Naive B cell (primary cell): ENCODE data around the gene SMIM12. TPM values are rescaled to one million over a fixed set of nuclear protein-coding genes. Genes with fewer than 3 reads are reported as not detected.
A peak's percentile ranks its signal among the peaks of the same experiment; 100 is the strongest.

ENCODE experiments used
- ATAC-seq, 2 donors: fragments of 150-1000 bp; cut with Tn5 transposase; 2 replicates each; pipeline ENCODE4 v1.10.0; 2021; ENCODE audit warnings: low read depth in 2 of 2, mild to moderate bottlenecking in 2 of 2, moderate library complexity in 2 of 2
- DNase-seq: peaks from one replicate; pipeline ENCODE4 v3.0.0; 2022
- H3K27ac Mint-ChIP-seq, 6 donors: one replicate each; pipeline ENCODE4 v1.8.0; 2020 to 2022; ENCODE audit warnings: mild to moderate bottlenecking in 6 of 6, mixed read lengths in 6 of 6, moderate library complexity in 5 of 6, inconsistent platforms in 2 of 6
- H3K27me3 Mint-ChIP-seq, 3 donors: one replicate each; pipeline ENCODE4 v1.8.0; 2021 to 2022; ENCODE audit warnings: mixed read lengths in 3 of 3, mild to moderate bottlenecking in 1 of 3
- H3K36me3 Mint-ChIP-seq, 2 donors: one replicate each; pipeline ENCODE4 v1.8.0; 2020 to 2022; ENCODE audit warnings: mixed read lengths in 2 of 2, inconsistent platforms in 1 of 2, mild to moderate bottlenecking in 1 of 2
- H3K4me1 Mint-ChIP-seq, 3 donors: one replicate each; pipeline ENCODE4 v1.8.0; 2020 to 2022; ENCODE audit warnings: mixed read lengths in 3 of 3, inconsistent platforms in 1 of 3, mild to moderate bottlenecking in 1 of 3, moderate library complexity in 1 of 3
- H3K4me3 Mint-ChIP-seq, 8 donors: one replicate each; pipeline ENCODE4 v1.8.0; 2020 to 2022; ENCODE audit warnings: mild to moderate bottlenecking in 8 of 8, mixed read lengths in 8 of 8, moderate library complexity in 8 of 8, inconsistent platforms in 2 of 8
- H3K9me3 Mint-ChIP-seq, 7 donors: one replicate each; pipeline ENCODE4 v1.8.0; 2020 to 2022; ENCODE audit warnings: mixed read lengths in 7 of 7, mild to moderate bottlenecking in 5 of 7, inconsistent platforms in 2 of 7, moderate library complexity in 1 of 7
- polyA plus RNA-seq, 6 donors: library from polyadenylated mRNA; unstranded; fragments of 300-500 nt; fragmentation: Illumina TruSeq; gene quantifications; one replicate each; pipeline ENCODE4 v1.2.3, GENCODE V29; 2021; ENCODE audit warnings: low read depth in 6 of 6

SMIM12 gene
- polyA plus RNA-seq, 6 donors from 2014 or later = 66.8 to 124 (median 73.1) TPM

DNA sequence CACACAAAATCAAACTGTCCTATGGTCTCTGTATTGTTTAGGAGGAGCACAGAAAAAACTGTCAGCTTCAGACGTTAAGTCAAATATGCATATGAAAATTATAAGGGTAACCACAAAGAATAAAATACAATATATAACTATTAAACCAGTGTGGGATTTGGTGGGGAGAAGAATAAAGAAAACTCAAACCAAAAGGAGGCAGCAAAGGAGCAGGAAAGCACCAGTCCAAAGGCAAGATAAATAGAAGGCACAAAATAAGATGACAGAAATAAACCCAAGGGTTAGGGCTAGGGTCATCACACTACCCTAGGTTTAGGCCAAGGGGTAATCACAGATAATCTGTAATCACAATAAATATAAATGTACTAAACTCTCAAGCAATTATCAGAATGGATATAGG lies 37.1 kb upstream of the SMIM12 start:
- Mint-ChIP-seq H3K4me3 (no peak overlapping the region), H3K4me1 (peaks cover 9 to 10% (median 9%) of the 10 kb centered on the region in 3 donors), H3K27ac (peak overlapping the region in 1 of 6 donors; percentile 22), H3K9me3 (peaks cover 4 to 19% (median 13%) of the 10 kb centered on the region in 7 donors), H3K36me3 (peaks cover 10 to 20% of the 10 kb centered on the region in 2 donors), H3K27me3 (no peaks in the 10 kb centered on the region)
- no peak for DNase-seq
- no peak for ATAC-seq

DNA sequence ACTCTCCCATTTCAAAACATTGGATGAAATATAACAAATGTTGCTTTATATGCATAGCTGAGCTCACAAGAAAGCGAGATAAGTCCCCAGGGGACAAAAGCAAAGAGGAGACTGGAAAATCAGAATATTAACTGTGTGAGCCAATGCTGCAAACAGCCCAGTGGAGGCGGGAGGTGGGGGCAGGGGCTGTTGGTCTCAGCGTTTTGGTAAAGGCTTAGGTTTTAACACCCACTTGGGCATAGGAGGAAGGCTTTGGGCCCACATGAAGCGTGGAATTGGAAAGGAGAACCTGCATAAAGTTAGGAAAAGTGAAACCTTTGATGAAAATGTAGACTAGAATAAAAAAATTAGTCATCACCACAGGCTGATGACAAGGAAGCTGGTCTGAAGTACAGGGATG lies 30.2 kb upstream of the SMIM12 start:
- Mint-ChIP-seq H3K4me3 (no peak overlapping the region), H3K4me1 (peaks cover 6 to 16% (median 13%) of the 10 kb centered on the region in 3 donors), H3K27me3 (peaks cover 17 to 34% (median 25%) of the 10 kb centered on the region in 3 donors)

DNA sequence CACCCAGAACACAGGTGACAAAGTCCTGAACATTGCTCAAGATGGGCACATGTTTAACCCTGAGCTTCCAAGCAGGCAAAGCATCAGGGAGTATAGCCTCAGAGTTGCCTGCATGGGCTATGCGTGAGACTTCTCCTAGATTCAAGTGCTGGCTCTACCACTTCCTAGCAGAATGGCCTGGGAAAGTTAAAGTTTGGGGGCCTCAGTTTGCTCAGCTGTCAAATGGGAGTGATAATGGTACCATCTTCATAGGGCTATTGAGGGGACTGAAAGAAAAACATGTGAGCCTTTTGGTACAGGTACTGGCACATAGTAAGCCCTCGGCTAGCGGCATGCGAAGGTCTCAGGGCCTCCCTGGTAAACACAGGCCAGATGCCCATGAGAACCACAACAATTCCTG lies 28.0 kb upstream of the SMIM12 start:
- H3K4me3 Mint-ChIP-seq = no peak overlapping the region
- no peak for DNase-seq
- no peak for ATAC-seq

More for the DNA sequence above, 30.2 kb upstream of the SMIM12 start:
- DNase-seq = no peak
- Mint-ChIP-seq H3K9me3 (peaks cover 4 to 22% (median 16%) of the 10 kb centered on the region in 7 donors), H3K27ac (no peak overlapping the region), H3K36me3 (peaks cover 27 to 28% of the 10 kb centered on the region in 2 donors)
- no peak for ATAC-seq

GRCh38 chr1:34885405-34886247 lies 26.1 kb upstream of the SMIM12 start:
- Mint-ChIP-seq H3K4me3 (peak overlapping the region; percentile 41 to 81 (median 78)), H3K9me3 (peaks cover 0 to 5% (median 0%) of the 10 kb centered on the region in 7 donors), H3K27ac (peak overlapping the region in 1 of 6 donors; percentile 69), H3K4me1 (peaks cover 6 to 18% (median 16%) of the 10 kb centered on the region in 3 donors), H3K27me3 (peaks cover 17 to 37% (median 34%) of the 10 kb centered on the region in 3 donors), H3K36me3 (peaks cover 5 to 23% of the 10 kb centered on the region in 2 donors)
- DNase-seq = no peak
- peak; percentile 71 to 77 for ATAC-seq

More for the DNA sequence above, 28.0 kb upstream of the SMIM12 start:
- Mint-ChIP-seq H3K36me3 (peaks cover 17 to 34% of the 10 kb centered on the region in 2 donors), H3K27ac (no peak overlapping the region), H3K4me1 (peaks cover 6 to 18% (median 16%) of the 10 kb centered on the region in 3 donors), H3K27me3 (peaks cover 17 to 36% (median 34%) of the 10 kb centered on the region in 3 donors), H3K9me3 (peaks cover 4 to 15% (median 11%) of the 10 kb centered on the region in 7 donors)

- peak in 1 of 2 donors; percentile 13 for ATAC-seq
- no peak overlapping the region for H3K27ac Mint-ChIP-seq
- H3K27me3 Mint-ChIP-seq = peaks cover 17 to 37% (median 34%) of the 10 kb centered on the region in 3 donors
- peaks cover 6 to 18% (median 16%) of the 10 kb centered on the region in 3 donors for H3K4me1 Mint-ChIP-seq
- H3K4me3 Mint-ChIP-seq = peak overlapping the region; percentile 41 to 81 (median 74)
- DNase-seq = no peak
- peaks cover 5 to 23% of the 10 kb centered on the region in 2 donors for H3K36me3 Mint-ChIP-seq
- peaks cover 0 to 5% (median 0%) of the 10 kb centered on the region in 7 donors for H3K9me3 Mint-ChIP-seq
Observed at GRCh38 chr1:34884961-34885360, 25.4 kb upstream of the SMIM12 start.

GRCh38 chr1:34884536-34884935 lies 25.0 kb upstream of the SMIM12 start:
- no peak for DNase-seq
- peaks cover 17 to 37% (median 30%) of the 10 kb centered on the region in 3 donors for H3K27me3 Mint-ChIP-seq
- H3K36me3 Mint-ChIP-seq = peaks cover 2 to 19% of the 10 kb centered on the region in 2 donors
- H3K9me3 Mint-ChIP-seq = peaks cover 0 to 5% (median 0%) of the 10 kb centered on the region in 7 donors
- no peak for ATAC-seq
- H3K27ac Mint-ChIP-seq = no peak overlapping the region
- H3K4me1 Mint-ChIP-seq = peaks cover 6 to 18% (median 16%) of the 10 kb centered on the region in 3 donors
- H3K4me3 Mint-ChIP-seq = peak overlapping the region in 7 of 8 donors; percentile 41 to 81 (median 75)

DNA sequence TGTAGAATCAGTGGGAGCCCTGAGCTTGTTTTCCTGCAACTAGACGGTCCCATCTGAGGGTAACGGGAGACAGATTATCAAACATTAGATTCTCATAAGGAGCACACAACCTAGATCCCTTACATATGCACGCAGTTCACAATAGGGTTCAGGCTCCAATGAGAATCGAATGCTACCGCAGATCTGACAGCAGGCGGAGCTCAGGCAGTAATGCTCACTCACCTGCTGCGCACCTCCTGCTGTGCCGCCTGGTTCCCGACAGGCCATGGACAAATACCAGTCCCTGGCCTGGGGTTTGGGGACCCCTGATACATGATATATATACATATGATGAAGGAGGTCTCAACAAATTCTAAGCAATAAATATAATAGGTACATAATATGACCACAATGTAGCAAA lies 19.7 kb upstream of the SMIM12 start:
- Mint-ChIP-seq H3K27me3 (peaks cover 0 to 30% (median 3%) of the 10 kb centered on the region in 3 donors), H3K27ac (no peak overlapping the region), H3K4me3 (no peak overlapping the region), H3K4me1 (no peaks in the 10 kb centered on the region), H3K9me3 (peaks cover 0 to 5% (median 0%) of the 10 kb centered on the region in 7 donors), H3K36me3 (peaks cover 15 to 27% of the 10 kb centered on the region in 2 donors)
- no peak for ATAC-seq
- DNase-seq = no peak

DNA sequence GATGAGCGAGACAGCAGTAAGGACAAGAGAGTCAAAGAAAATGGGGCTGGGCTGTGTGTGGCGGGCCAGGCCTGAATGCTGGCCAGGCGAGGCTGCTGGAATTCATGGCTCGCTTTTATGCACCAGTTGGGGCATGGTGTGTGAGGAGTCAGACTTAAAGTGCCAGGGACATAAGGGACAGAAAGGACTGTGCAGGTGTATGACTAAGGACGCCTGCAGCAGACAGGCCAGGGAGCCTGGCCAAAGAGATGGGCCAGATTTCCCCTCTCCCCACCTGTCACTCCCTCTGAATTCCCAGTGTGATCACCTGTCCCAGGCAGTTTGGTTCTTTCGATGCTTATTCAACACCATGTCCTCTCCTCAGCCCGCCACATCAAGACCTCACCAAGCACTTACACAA lies 16.9 kb upstream of the SMIM12 start:
- Mint-ChIP-seq H3K27me3 (peaks cover 0 to 22% (median 3%) of the 10 kb centered on the region in 3 donors), H3K27ac (no peak overlapping the region), H3K36me3 (peaks cover 21 to 23% of the 10 kb centered on the region in 2 donors)

GRCh38 chr1:34874296-34874952 lies 14.9 kb upstream of the SMIM12 start:
- H3K4me3 Mint-ChIP-seq = no peak overlapping the region
- ATAC-seq = no peak
- DNase-seq = no peak
- no peak overlapping the region for H3K27ac Mint-ChIP-seq
- H3K36me3 Mint-ChIP-seq = peaks cover 21 to 23% of the 10 kb centered on the region in 2 donors
- H3K27me3 Mint-ChIP-seq = peaks cover 0 to 22% (median 3%) of the 10 kb centered on the region in 3 donors
- peaks cover 0 to 7% (median 6%) of the 10 kb centered on the region in 3 donors for H3K4me1 Mint-ChIP-seq
- no peaks in the 10 kb centered on the region for H3K9me3 Mint-ChIP-seq

More for the DNA sequence above, 16.9 kb upstream of the SMIM12 start:
- H3K9me3 Mint-ChIP-seq = no peaks in the 10 kb centered on the region
- H3K4me1 Mint-ChIP-seq = peaks cover 0 to 1% (median 1%) of the 10 kb centered on the region in 3 donors
- DNase-seq (no peak), ATAC-seq (no peak)
- H3K4me3 Mint-ChIP-seq = no peak overlapping the region

DNA sequence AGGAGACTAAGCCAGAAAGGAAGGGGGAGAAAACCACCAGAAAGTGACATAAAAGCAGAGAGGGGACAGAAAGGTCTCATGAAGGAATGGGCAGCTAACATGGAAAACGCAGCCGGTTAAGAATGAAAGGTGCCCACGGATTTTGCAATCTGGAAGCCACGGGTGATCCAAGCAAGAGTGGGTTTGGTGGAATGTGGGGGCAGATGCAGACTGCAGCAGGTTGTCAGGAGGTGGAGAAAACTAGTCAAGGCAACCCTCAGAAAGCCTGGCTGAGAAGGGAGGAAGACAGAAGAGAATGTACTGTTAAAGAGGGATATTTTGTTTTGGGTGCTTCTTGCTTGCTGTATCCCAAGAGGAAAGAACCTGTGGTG lies 12.6 kb upstream of the SMIM12 start:
- H3K4me3 Mint-ChIP-seq = no peak overlapping the region
- peaks cover 18 to 23% of the 10 kb centered on the region in 2 donors for H3K36me3 Mint-ChIP-seq
- ATAC-seq (no peak), DNase-seq (no peak)
- peaks cover 11 to 14% (median 11%) of the 10 kb centered on the region in 3 donors for H3K4me1 Mint-ChIP-seq
- peaks cover 0 to 20% (median 3%) of the 10 kb centered on the region in 3 donors for H3K27me3 Mint-ChIP-seq
- no peaks in the 10 kb centered on the region for H3K9me3 Mint-ChIP-seq
- no peak overlapping the region for H3K27ac Mint-ChIP-seq

DNA sequence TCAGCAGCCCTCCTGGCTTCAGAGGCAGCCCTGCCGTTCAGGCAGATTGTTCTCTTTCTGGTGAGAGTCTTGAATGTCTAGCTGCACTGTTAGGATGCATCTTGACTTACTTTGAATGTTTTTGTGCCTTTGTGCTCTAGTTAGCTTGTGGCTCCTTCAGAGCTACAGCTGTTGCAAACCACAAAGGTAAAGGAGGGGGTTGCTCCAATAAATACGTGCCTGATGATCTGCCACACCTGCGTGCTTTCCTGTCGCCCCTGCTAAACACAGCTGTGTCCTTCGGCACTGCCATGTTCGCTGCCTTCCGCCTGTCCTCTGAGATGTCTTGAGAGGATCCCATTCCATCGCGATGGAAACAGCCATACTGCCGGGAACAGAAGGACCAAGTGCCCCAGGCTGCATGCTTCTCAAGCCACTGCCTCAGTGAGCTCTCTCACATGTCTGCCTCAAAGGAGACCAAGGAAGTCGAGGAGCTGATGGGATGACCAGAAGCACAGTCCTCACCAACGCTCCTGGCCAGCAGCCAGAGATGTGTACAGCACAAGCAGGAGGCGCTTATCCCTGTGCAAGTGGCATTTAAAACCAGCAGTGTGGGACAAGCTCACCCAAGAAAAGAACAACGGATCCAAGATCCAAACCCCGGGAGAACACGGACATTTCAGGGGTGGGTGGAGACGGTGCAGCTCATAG lies 12.0 kb upstream of the SMIM12 start:
- peak overlapping the region in 1 of 6 donors; percentile 65 for H3K27ac Mint-ChIP-seq
- no peak overlapping the region for H3K4me3 Mint-ChIP-seq
- DNase-seq = no peak
- peaks cover 0 to 15% (median 3%) of the 10 kb centered on the region in 3 donors for H3K27me3 Mint-ChIP-seq
- no peaks in the 10 kb centered on the region for H3K9me3 Mint-ChIP-seq
- peaks cover 12 to 18% of the 10 kb centered on the region in 2 donors for H3K36me3 Mint-ChIP-seq
- peaks cover 14 to 18% (median 16%) of the 10 kb centered on the region in 3 donors for H3K4me1 Mint-ChIP-seq
- no peak for ATAC-seq

DNA sequence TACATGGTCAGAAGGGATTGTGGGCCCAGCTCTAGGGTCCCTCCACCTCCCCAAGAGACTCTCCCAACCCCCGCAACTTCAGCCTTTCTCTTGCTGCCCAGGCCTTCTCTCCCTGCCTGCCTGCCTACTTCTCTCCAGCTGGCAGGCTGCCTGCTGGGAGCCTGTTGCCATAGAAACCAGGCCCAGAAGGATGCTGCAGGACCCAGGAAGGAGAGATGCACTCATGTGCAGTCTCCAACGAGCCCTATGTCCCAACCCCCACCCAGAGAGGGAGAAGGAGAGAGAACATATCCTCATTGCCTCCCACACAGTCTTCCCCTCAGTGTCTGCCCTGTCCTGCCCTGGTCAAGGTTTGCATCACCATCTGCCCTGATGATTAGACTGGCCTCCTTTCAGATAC lies 10.8 kb upstream of the SMIM12 start:
- DNase-seq = no peak
- no peak for ATAC-seq
- peaks cover 4 to 9% of the 10 kb centered on the region in 2 donors for H3K36me3 Mint-ChIP-seq
- H3K9me3 Mint-ChIP-seq = no peaks in the 10 kb centered on the region
- H3K4me3 Mint-ChIP-seq = no peak overlapping the region
- H3K27me3 Mint-ChIP-seq = peaks cover 0 to 4% (median 0%) of the 10 kb centered on the region in 3 donors
- H3K27ac Mint-ChIP-seq = no peak overlapping the region
- H3K4me1 Mint-ChIP-seq = peaks cover 14 to 22% (median 21%) of the 10 kb centered on the region in 3 donors

DNA sequence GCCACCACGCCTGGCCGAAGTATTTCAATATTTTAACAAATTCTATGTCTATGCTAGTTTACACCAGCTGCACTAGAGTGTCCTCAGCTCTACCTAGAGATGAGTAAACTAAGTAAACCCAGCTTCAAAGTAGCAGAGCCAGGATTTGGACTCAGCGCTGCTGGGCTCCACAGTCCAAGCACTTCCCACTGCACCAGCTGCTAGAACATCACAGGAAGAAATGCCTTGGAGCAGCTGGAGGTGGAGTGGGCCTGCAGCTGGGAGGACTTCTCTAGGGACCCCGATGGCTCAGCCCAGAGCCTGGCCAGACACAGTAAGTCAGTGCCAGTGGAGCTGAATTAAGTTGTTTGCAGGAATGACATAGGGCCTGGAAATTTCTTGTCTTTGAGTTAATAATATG lies 10.2 kb upstream of the SMIM12 start:
- no peak for ATAC-seq
- peaks cover 19 to 27% (median 23%) of the 10 kb centered on the region in 3 donors for H3K4me1 Mint-ChIP-seq

More for the DNA sequence above, 10.2 kb upstream of the SMIM12 start:
- no peak for DNase-seq
- Mint-ChIP-seq H3K4me3 (no peak overlapping the region), H3K27me3 (no peaks in the 10 kb centered on the region), H3K36me3 (peaks cover 4 to 9% of the 10 kb centered on the region in 2 donors), H3K9me3 (no peaks in the 10 kb centered on the region), H3K27ac (no peak overlapping the region)
